Ecto neural progenitor cell (in vitro differentiated cells): Measurements from ENCODE around the gene HAUS6.
"Not testable (repeated sequence)": the region's sequence is repeated elsewhere in the genome, so short reads cannot be mapped to it uniquely, and the experiment has no call there.

Experiments used
- DNase-seq: peaks from one replicate; pipeline ENCODE4 v3.0.0-alpha.2; 2018; ENCODE audit warnings: low spot score

HAUS6 gene

GRCh38 chr9:19102631-19103345, at the start of gene HAUS6:
HAUS6 (minus strand) TSS chr9:19102904; CDS start chr9:19102651, 253 bp downstream.
- peak; percentile 94 for DNase-seq

GRCh38 chr9:19152160-19152498, 49.4 kb upstream of the HAUS6 start:
- not testable (repeated sequence) for DNase-seq

- no peak for DNase-seq
Observed at GRCh38 chr9:19151425-19152159, 48.9 kb upstream of the HAUS6 start.

GRCh38 chr9:19149230-19149629, 46.5 kb upstream of the HAUS6 start:
- no peak for DNase-seq

GRCh38 chr9:19148187-19148586, 45.5 kb upstream of the HAUS6 start:
- DNase-seq: no peak

GRCh38 chr9:19146441-19147024, 43.8 kb upstream of the HAUS6 start:
- DNase-seq: no peak

- DNase-seq: no peak
Observed at GRCh38 chr9:19145881-19146280, 43.2 kb upstream of the HAUS6 start.

GRCh38 chr9:19140259-19140658, 37.6 kb upstream of the HAUS6 start:
- no peak for DNase-seq

- no peak for DNase-seq
Observed at GRCh38 chr9:19138084-19138483, 35.4 kb upstream of the HAUS6 start.

GRCh38 chr9:19137282-19137681, 34.6 kb upstream of the HAUS6 start:
- DNase-seq: no peak

- no peak for DNase-seq
Observed at GRCh38 chr9:19136129-19136528, 33.4 kb upstream of the HAUS6 start.

GRCh38 chr9:19133549-19134345, 31.0 kb upstream of the HAUS6 start:
- DNase-seq: no peak

- peak; percentile 48 for DNase-seq
Observed at GRCh38 chr9:19130436-19130835, 27.7 kb upstream of the HAUS6 start.

- peak; percentile 74 for DNase-seq
Observed at GRCh38 chr9:19127871-19128500, 25.3 kb upstream of the HAUS6 start.

GRCh38 chr9:19124430-19124793, 21.7 kb upstream of the HAUS6 start:
- DNase-seq: no peak

GRCh38 chr9:19122490-19123042, 19.9 kb upstream of the HAUS6 start:
- no peak for DNase-seq

- DNase-seq: no peak
Observed at GRCh38 chr9:19120877-19121276, 18.2 kb upstream of the HAUS6 start.

- DNase-seq: no peak
Observed at GRCh38 chr9:19119801-19120440, 17.2 kb upstream of the HAUS6 start.

GRCh38 chr9:19119246-19119645, 16.5 kb upstream of the HAUS6 start:
- no peak for DNase-seq

- DNase-seq: no peak
Observed at GRCh38 chr9:19117039-19117716, 14.5 kb upstream of the HAUS6 start.
